ENCODE measurements around the gene SLC22A7.

Gene SLC22A7

DNA sequence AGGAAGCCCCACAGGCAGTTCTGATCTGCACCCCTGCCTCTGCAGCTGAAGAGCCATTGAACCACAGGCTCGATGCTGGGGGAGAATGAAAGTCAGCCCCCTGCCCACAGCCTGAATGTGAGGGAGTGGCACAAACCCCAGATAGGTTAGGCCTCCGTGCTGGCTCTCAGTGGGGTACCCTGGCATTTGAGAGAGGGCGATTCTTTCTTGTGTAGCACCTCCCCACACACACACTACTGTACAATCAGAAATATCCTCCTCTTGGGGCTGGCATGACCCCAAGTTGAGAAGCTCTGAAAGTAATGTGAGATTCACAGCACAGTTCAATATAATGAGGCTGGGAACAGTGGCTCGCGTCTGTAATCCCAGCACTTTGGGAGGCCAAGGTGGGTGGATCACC, 36.9 kb upstream of the SLC22A7 start:
- Histone ChIP-seq H3K4me3 (no peak overlapping the region), H3K27me3 (ENCODE audit: low read depth) (no peaks in the 10 kb centered on the region), H3K4me1 (no peaks in the 10 kb centered on the region), H3K36me3 (replicated peaks) (no peaks in the 10 kb centered on the region), H3K9me3 (no peaks in the 10 kb centered on the region)
- no peak for DNase-seq (ENCODE audit: low spot score in 2 of 2)
- in situ Hi-C loops (cut with MboI; ENCODE audit: low sequenced_read_pairs), result loop anchor here (5.0 kb wide), 2 partner anchors 76 to 246 kb away; no protein-coding TSS in a partner anchor

DNA sequence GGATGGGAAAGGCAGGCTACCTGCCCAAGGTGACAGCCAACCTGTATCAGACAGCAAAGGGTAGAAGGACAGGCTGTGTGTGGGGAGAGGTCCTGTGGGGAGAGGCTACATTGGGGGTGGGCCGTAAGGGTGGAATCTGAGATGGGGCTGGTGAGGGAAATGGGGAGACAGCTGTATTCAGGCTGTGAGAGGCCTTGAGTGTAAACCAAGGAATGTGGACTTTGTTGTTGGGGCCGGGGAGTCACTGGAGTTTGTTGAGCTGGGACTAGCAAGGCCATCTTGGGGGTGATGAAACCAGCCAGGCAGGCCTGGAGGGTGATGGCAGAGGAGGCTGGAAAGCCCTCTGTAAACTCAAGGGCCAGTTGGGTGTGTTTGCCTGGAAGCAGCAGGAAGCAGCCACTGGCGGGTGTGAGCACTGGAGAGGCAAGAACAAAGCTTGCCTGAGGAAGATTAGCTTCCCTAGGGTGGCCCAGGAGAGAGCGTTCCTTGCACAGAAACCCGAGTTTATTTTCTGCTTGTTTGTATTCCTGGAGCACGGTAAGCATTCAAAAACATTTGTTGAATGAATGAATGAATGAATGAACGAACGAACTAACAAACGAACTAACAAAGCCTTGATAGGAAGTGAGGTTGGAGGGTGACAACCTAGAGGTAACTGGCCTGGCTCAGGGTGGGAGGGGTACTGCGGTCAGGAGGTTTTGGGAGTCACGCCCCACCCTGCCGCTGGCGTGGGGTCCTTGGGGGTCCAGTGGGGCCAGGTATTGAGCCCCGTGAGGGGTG, 35.9 kb upstream of the SLC22A7 start:
- no peak overlapping the region for H3K4me3 ChIP-seq
- no peaks in the 10 kb centered on the region for H3K4me1 ChIP-seq
- no peak for DNase-seq (ENCODE audit: low spot score in 2 of 2)
- H3K36me3 ChIP-seq (replicated peaks), result no peaks in the 10 kb centered on the region
- in situ Hi-C loops (cut with MboI; ENCODE audit: low sequenced_read_pairs), result loop anchor here (5.0 kb wide), 2 partner anchors 75 to 245 kb away; no protein-coding TSS in a partner anchor
- no peaks in the 10 kb centered on the region for H3K27me3 ChIP-seq (ENCODE audit: low read depth)
- no peaks in the 10 kb centered on the region for H3K9me3 ChIP-seq

DNA sequence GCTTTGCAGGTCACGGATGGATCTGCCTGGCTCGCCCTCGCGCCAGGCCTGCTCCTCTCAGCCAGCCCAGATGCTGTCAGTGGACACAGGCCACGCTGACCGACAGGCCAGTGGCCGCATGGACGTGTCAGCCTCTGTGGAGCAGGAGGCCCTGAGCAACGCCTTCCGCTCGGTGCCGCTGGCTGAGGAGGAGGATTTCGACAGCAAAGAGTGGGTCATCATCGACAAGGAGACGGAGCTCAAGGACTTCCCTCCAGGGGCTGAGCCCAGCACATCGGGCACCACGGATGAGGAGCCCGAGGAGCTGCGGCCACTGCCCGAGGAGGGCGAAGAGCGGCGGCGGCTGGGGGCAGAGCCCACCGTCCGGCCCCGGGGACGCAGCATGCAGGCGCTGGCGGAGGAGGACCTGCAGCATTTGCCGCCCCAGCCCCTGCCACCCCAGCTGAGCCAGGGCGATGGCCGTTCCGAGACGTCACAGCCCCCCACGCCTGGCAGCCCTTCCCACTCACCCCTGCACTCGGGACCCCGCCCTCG, 35.2 kb upstream of the SLC22A7 start:
- Histone ChIP-seq H3K4me3 (no peak overlapping the region), H3K27me3 (ENCODE audit: low read depth) (no peaks in the 10 kb centered on the region), H3K36me3 (replicated peaks) (no peaks in the 10 kb centered on the region), H3K4me1 (no peaks in the 10 kb centered on the region), H3K9me3 (no peaks in the 10 kb centered on the region)
- in situ Hi-C loops (cut with MboI; ENCODE audit: low sequenced_read_pairs), result loop anchor here (5.0 kb wide), 2 partner anchors 74 to 244 kb away; no protein-coding TSS in a partner anchor
- no peak for DNase-seq (ENCODE audit: low spot score in 2 of 2)

DNA sequence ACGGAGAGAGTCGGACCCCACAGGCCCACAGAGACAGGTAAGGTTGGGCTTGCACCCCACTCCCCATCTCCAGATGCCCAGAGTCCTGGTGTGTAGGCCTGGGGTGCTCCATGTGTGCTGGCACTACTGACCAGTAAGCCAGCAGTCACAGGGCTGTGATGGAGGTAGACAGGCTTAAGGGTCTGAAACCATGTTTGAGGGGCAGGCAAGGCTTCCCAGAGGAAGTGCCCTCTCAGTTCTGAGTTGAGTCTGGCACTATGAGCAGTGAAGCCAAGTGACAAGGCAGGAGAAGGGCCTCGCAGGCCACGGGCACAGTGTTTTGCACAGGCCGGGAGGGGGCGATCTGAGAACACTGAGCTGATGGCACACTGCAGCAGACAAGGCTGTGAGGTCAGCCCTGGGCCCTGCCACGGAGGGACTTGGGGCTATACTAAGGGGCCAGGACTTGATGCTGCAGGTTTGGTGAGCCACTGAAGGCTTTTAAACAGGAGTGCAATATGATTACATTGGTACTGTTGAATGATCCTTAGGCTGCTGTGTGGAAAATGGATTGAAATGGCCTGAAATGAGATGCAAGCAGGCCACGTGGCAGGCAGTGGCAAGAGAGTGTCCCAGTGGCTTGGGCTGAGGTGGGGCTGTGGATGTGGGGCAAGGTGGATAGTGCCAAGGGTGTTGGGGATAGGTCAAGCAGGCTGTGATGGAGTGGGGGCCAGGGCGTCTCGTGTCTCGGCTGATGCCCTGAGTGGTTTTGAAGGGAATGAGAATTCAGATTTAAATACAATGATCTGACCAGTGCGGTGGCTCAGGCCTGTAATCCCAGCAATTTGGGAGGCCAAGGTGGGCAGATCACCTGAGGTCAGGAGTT, 34.5 kb upstream of the SLC22A7 start:
- DNase-seq (ENCODE audit: low spot score in 2 of 2), result peak; percentile 62 to 87
- Histone ChIP-seq H3K36me3 (replicated peaks) (no peaks in the 10 kb centered on the region), H3K9me3 (no peaks in the 10 kb centered on the region), H3K4me3 (no peak overlapping the region), H3K4me1 (no peaks in the 10 kb centered on the region), H3K27me3 (ENCODE audit: low read depth) (no peaks in the 10 kb centered on the region)
- in situ Hi-C loops (cut with MboI; ENCODE audit: low sequenced_read_pairs), result loop anchor here (5.0 kb wide), 2 partner anchors 74 to 244 kb away; no protein-coding TSS in a partner anchor

DNA sequence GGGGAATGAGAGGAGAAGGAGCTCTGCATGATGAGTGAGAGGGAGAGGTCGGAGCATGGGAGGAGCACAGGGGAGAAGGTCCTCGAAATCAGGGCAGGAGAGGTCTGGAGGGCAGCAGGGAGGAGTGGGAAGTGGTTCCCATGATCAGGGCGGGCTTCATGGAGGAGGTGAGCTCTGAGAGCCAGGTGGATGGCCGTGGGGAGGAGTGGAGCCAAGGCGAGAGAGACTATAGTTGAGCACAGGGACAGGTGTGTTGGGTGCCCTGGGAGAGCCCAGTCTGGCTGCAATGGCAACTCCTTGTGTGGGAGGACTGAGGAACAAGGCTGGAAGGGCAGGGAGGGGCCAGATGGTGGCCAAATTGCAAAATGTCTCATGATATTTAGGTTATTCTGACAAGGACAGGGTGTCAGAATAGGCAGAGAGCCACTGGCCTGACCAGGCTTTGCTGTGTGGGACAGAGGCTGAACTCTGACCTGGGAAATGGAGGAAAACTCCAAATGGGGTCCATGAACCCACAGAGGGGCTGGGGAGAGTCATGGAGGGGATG, 33.4 kb upstream of the SLC22A7 start:
- no peaks in the 10 kb centered on the region for H3K27me3 ChIP-seq (ENCODE audit: low read depth)
- no peak overlapping the region for H3K4me3 ChIP-seq
- DNase-seq (ENCODE audit: low spot score in 2 of 2), result no peak
- H3K36me3 ChIP-seq (replicated peaks), result no peaks in the 10 kb centered on the region
- H3K4me1 ChIP-seq, result peaks cover 8% of the 10 kb centered on the region
- in situ Hi-C loops (cut with MboI; ENCODE audit: low sequenced_read_pairs), result loop anchor here (5.0 kb wide), 2 partner anchors 73 to 243 kb away; no protein-coding TSS in a partner anchor
- H3K9me3 ChIP-seq, result no peaks in the 10 kb centered on the region

DNA sequence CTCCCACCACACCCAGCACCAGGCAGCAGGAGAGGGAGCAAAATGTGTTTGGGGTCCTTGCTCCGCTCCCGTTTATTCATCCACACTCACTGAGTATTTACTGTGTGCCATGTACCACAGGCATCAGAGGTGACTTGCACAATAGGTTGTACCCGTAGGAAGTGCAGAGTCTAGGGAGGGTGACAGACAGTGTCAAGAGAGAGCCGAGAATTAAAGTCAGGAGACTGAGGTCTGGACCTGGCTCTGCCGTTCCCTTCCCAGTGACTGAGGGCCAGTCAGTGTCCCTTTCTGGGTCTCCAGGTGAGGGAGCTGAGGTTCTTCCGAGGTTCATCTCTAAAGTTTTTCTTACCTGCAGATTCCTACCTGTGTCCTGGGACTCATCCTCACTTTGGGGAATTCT, 32.5 kb upstream of the SLC22A7 start:
- DNase-seq (ENCODE audit: low spot score in 2 of 2), result no peak
- Histone ChIP-seq H3K27me3 (ENCODE audit: low read depth) (no peaks in the 10 kb centered on the region), H3K4me1 (peaks cover 17% of the 10 kb centered on the region), H3K36me3 (replicated peaks) (no peaks in the 10 kb centered on the region), H3K4me3 (no peak overlapping the region), H3K9me3 (no peaks in the 10 kb centered on the region)
- in situ Hi-C loops (cut with MboI; ENCODE audit: low sequenced_read_pairs), result no loop called here

DNA sequence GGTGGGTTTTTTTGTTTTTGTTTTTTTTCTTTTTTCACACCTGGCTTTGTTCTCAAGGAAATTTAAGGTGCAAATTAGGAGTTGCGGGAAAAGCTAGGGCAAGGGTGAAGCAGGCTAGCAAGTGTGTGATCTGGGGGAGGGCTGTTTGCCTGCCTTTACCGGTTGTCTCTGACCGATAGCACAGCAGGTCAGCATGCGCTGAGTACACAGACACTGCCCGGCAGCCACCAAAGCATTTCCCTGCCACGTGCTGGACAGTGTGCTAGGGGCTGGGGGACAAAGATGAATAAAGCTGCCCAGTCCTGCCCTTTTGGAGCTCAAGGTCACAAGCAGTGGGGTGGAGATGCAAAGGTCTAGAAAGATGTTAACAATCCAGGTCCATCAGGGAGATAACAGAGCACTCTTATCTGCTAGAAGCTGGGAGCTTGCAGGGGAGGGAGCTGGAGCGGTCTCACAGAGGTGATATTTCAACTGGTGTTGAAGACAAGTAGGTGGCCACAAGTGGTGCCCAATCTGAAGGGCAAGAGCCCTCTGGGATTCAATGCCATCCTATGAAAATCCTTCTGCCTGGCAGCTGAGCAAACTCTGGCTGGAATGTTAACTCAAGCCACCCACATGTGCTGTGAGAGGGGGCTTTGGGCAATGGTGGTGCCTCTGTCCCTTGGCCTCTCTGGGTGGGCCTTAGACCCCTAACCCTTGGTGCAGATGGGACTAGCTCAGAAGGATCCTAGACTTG, 30.3 kb upstream of the SLC22A7 start:
- H3K4me3 ChIP-seq, result no peak overlapping the region
- no peaks in the 10 kb centered on the region for H3K27me3 ChIP-seq (ENCODE audit: low read depth)
- H3K36me3 ChIP-seq (replicated peaks), result no peaks in the 10 kb centered on the region
- peaks cover 17% of the 10 kb centered on the region for H3K4me1 ChIP-seq
- DNase-seq (ENCODE audit: low spot score in 2 of 2), result no peak
- in situ Hi-C loops (cut with MboI; ENCODE audit: low sequenced_read_pairs), result no loop called here
- H3K9me3 ChIP-seq, result no peaks in the 10 kb centered on the region

DNA sequence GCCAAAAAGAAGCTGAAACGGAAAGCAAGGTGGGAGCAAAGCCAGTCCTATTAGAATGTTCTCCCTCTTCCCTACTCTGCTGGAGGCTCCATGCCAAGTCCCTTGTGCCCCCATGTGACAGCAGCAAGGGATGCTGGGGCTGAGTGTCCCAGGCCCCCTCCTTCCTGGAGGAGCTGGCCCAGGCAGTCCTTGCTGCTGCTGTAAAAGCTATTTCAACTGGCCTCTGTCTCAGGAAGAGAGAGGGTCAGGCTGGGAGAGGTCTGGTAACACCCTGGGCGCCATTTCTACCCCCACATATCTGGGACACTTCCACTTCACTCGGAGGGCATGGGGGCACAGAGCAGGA, 29.7 kb upstream of the SLC22A7 start:
- Histone ChIP-seq H3K4me1 (peaks cover 17% of the 10 kb centered on the region), H3K4me3 (no peak overlapping the region), H3K36me3 (replicated peaks) (no peaks in the 10 kb centered on the region), H3K27me3 (ENCODE audit: low read depth) (no peaks in the 10 kb centered on the region), H3K9me3 (no peaks in the 10 kb centered on the region)
- DNase-seq (ENCODE audit: low spot score in 2 of 2), result no peak
- in situ Hi-C loops (cut with MboI; ENCODE audit: low sequenced_read_pairs), result no loop called here

DNA sequence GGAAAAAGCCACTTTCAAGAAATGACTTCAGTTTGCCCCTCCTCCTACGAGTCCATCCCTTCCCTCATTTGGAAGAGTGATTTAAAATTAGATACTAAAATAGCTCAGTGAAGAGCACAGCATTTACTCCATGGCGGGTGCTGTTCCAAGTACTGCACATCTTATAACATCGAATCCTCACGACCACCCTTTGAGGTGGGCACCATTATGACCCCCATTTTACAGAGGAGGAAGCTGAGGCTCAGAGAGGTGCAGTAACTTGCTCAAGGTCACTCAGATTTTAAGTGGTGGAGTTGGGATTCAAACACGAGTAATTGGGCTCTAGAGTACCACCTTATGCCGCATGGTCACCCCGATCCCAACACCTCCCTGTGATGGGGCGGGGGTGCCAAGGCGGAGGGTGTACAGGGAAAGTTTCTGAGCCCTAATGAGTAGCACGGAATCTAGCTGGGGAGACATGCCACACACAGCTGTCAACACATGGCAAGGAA, 29.2 kb upstream of the SLC22A7 start:
- in situ Hi-C loops (cut with MboI; ENCODE audit: low sequenced_read_pairs), result no loop called here
- H3K4me1 ChIP-seq, result peaks cover 17% of the 10 kb centered on the region
- H3K36me3 ChIP-seq (replicated peaks), result no peaks in the 10 kb centered on the region

DNA sequence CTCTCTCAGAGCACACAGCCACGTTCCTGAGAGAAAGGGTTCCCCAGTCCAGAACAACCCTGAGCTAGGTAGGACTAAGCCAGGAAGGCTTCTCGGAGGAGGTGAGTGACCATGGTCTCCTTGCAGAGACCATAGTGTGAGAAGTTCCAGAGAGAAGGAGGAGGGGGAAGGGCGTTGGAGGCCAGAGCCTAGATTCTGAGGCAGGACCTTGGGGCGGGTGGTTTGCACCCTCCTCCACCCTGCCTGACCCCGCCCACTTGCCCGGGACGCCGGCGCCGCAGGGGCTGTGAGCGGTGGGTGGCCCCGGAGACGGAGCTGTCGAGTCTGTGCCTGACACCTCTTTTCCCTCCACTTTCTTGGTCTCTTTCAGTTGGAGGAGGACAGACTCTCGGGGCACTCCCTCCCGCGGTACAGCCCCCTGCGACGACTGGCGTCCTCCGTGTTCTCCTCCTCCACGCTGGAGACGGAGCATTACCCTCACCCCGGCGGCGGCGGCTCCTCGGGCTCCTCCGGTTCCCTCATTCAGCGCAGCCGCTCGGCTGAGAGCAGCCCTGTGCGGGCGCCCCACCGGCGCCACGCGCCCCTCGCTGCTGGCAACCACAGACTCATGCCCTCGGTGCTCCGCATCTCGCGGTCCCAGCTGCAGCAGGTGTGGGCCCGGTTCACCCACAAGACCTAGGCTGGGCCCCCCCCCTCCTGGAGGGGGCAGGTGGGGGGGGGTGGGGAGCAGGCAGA, 28.6 kb upstream of the SLC22A7 start:
- H3K4me1 ChIP-seq, result peaks cover 17% of the 10 kb centered on the region

More for the DNA sequence above, 29.2 kb upstream of the SLC22A7 start:
- DNase-seq (ENCODE audit: low spot score in 2 of 2), result no peak
- no peaks in the 10 kb centered on the region for H3K27me3 ChIP-seq (ENCODE audit: low read depth)
- no peaks in the 10 kb centered on the region for H3K9me3 ChIP-seq
- no peak overlapping the region for H3K4me3 ChIP-seq

DNA sequence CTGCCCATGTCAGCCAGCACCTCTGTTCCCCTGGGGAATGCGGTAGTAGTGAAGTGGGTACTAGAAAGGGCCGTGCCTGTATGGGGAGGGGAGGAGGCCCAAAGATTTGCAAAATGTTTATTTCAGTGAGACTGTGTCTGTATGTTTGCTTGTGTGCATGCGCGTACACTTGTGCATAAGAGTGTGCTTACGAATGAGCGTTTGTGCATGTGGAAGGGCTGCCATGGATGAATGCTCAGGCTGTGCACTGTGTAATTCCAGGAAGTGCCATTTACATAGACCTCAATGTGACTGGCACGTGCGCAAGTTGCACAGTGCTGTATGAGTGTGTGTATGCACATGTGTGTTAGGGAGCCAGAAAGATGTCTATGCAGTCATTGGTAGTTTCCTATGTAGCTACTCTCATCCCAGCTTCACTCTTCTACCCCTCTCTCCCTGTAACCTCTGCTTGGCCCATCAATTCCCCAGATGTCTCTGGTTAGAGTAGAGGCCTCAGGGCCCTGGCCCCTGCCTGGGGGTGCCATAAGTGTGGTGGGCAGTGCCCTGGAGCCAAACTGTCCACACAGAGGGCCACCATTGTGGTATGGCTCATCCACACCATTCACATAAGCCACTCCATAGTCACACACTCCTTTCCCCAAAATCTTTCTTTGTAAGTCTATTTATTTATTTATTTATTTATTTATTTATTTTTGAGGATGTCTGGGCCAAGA, 26.8 kb upstream of the SLC22A7 start:
- Histone ChIP-seq H3K4me1 (peaks cover 17% of the 10 kb centered on the region), H3K4me3 (no peak overlapping the region), H3K27me3 (ENCODE audit: low read depth) (no peaks in the 10 kb centered on the region), H3K9me3 (no peaks in the 10 kb centered on the region), H3K36me3 (replicated peaks) (no peaks in the 10 kb centered on the region)
- in situ Hi-C loops (cut with MboI; ENCODE audit: low sequenced_read_pairs), result no loop called here
- no peak for DNase-seq (ENCODE audit: low spot score in 2 of 2)

More for the DNA sequence above, 28.6 kb upstream of the SLC22A7 start:
- Histone ChIP-seq H3K27me3 (ENCODE audit: low read depth) (no peaks in the 10 kb centered on the region), H3K9me3 (no peaks in the 10 kb centered on the region), H3K36me3 (replicated peaks) (no peaks in the 10 kb centered on the region), H3K4me3 (peak overlapping the region; percentile 7; the same call in 1 of the 2 replicates)
- in situ Hi-C loops (cut with MboI; ENCODE audit: low sequenced_read_pairs), result no loop called here
- DNase-seq (ENCODE audit: low spot score in 2 of 2), result peak; percentile 33 to 81

DNA sequence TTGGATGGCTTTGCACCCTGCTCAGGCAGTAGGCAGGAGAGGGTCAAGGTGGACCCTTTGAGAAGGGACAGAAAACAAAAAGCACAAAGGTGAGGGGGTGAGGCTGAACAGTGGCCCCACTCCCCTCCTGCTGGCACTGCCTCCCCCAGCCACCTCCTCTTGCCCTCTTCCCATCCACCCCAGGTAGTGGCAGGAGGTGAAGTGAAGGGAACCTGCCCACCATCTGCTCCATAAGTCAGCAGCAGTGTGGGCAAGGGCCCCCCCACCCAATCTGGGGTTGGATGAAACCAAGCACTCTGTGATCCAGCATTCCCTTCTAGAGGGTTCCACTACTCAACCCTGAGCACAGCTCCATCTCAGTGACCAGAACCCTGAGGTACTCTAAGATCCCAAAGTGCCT, 26.1 kb upstream of the SLC22A7 start:
- in situ Hi-C loops (cut with MboI; ENCODE audit: low sequenced_read_pairs), result no loop called here

More for the DNA sequence above, 26.1 kb upstream of the SLC22A7 start:
- H3K4me1 ChIP-seq, result peaks cover 17% of the 10 kb centered on the region
- no peaks in the 10 kb centered on the region for H3K27me3 ChIP-seq (ENCODE audit: low read depth)
- H3K36me3 ChIP-seq (replicated peaks), result no peaks in the 10 kb centered on the region
- no peaks in the 10 kb centered on the region for H3K9me3 ChIP-seq
- no peak for DNase-seq (ENCODE audit: low spot score in 2 of 2)
- no peak overlapping the region for H3K4me3 ChIP-seq

Measured in HAP-1 (cell line).